ENCODE measurements around the gene TRPM2. TPM values are rescaled to one million over a fixed set of nuclear protein-coding genes. Genes with fewer than 3 reads are reported as not detected.
A peak's percentile ranks its signal among the peaks of the same experiment; 100 is the strongest.

The TRPM2 gene
- total and polyA plus RNA-seq, 2 of the 8 experiments (the other 6 are each of a cell fraction or from before 2014, with no cell fraction given) = 0.27 to 0.28 TPM

GRCh38 chr21:44364151-44365053 is 11.0 kb downstream of the TRPM2 start:
- Histone ChIP-seq H4K8ac (ENCODE audit: extremely low read depth, insufficient read depth, low read length) (no peak overlapping the region; the same call in none of the 2 replicates), H4K20me1 (replicated peaks in 1 of 2; ENCODE audit: control insufficient read depth in 1 of 2, insufficient read depth in 2 of 2, low read length in 2 of 2) (no peaks in the 10 kb centered on the region), H2BK12ac (ENCODE audit: low read depth, low read length) (peak overlapping the region; percentile 68; the same call in 1 of the 2 replicates), H3K79me1 (ENCODE audit: low read depth, low read length) (no peaks in the 10 kb centered on the region), H4K5ac (ENCODE audit: insufficient read length, low read depth, low read length) (no peak overlapping the region), H3K4ac (replicated peaks; ENCODE audit: insufficient read length, low read depth, low read length) (peak overlapping the region; percentile 35), H3K4me1 (replicated peaks in 1 of 4; ENCODE audit: control insufficient read depth in 3 of 4, insufficient read depth in 4 of 4, low read length in 3 of 4) (peaks cover 0 to 6% (median 4%) of the 10 kb centered on the region in 4 experiments; a peak in 5 of 7 replicates), H3K27ac (ENCODE audit: low read depth, low read length) (no peak overlapping the region), H3K27me3 (replicated peaks in 1 of 4; ENCODE audit: control insufficient read depth in 3 of 4, extremely low read depth in 1 of 4, insufficient read depth in 3 of 4, low read length in 3 of 4) (peaks cover 0 to 8% (median 4%) of the 10 kb centered on the region in 4 experiments; a peak in 5 of 7 replicates), H3K56ac (replicated peaks; ENCODE audit: insufficient read length, low read depth, low read length) (no peak overlapping the region), H2BK15ac (ENCODE audit: low read length) (0 out of 2 replicates have a peak overlapping the region, but pooled peaks have one; percentile 72), H3K18ac (ENCODE audit: extremely low read depth, low read length) (no peak overlapping the region), H3K9ac (replicated peaks in 1 of 4; ENCODE audit: extremely low read depth in 1 of 4, low read depth in 3 of 4, low read length in 3 of 4) (no peak overlapping the region), H3K4me2 (ENCODE audit: insufficient read depth in 1 of 2, low read depth in 2 of 2, low read length in 2 of 2) (no peak overlapping the region), H2BK120ac (replicated peaks; ENCODE audit: low read depth, low read length) (no peak overlapping the region), H3K9me3 (ENCODE audit: insufficient read depth in 2 of 2, low read depth in 1 of 2, low read length in 1 of 2) (no peaks in the 10 kb centered on the region), H3K79me2 (ENCODE audit: control insufficient read depth in 1 of 2, insufficient read depth in 2 of 2, low read length in 2 of 2) (no peaks in the 10 kb centered on the region), H4K91ac (replicated peaks; ENCODE audit: insufficient read length, low read length) (no peak overlapping the region), H2BK20ac (ENCODE audit: low read length) (no peak overlapping the region), H2BK5ac (ENCODE audit: low read depth, low read length) (0 out of 2 replicates have a peak overlapping the region, but pooled peaks have one; percentile 44), H3K23me2 (ENCODE audit: low read depth, low read length) (peaks cover 3% of the 10 kb centered on the region; the same call in 1 of the 2 replicates), H3K14ac (ENCODE audit: insufficient read length) (no peak overlapping the region), H2AFZ (ENCODE audit: low read length) (no peak overlapping the region), H3K4me3 (ENCODE audit: extremely low read depth in 1 of 4, insufficient read depth in 2 of 4, low read depth in 3 of 4, low read length in 4 of 4) (no peak overlapping the region), H3K23ac (ENCODE audit: insufficient read length) (no peak overlapping the region), H3K36me3 (ENCODE audit: control insufficient read depth in 2 of 4, insufficient read depth in 4 of 4, low read length in 3 of 4) (no peaks in the 10 kb centered on the region), H2AK5ac (ENCODE audit: low read depth, low read length) (peak overlapping the region; percentile 93)
- FAIRE-seq (no peak), DNase-seq (ENCODE audit: low read depth in 1 of 2, low spot score in 2 of 2) (no peak)
- WGBS, 2 experiments (ENCODE audit: extremely low coverage in 1 of 2, insufficient coverage in 1 of 2, insufficient read length in 1 of 2, insufficient replicate concordance in 2 of 2, low coverage in 1 of 2, low lambda C conversion rate in 2 of 2, missing lambda C conversion rate in 1 of 2) = 82% methylated on average over 21 of the region's 22 CpGs; no CpG with 5 or more reads in 1 of the 2 experiments
- CTCF ChIA-PET (ENCODE audit: partially characterized antibody) = interaction anchor here (0.8 to 2.0 kb wide), 10 partner anchors 12 to 126 kb away, joined by 3 to 11 read pairs (median 4); partner anchors contain the start of gene TRPM2
- POLR2A ChIA-PET (ENCODE audit: partially characterized antibody) = no interaction called here
- TF ChIP-seq RAD21 (IDR thresholded peaks at IDR 0.05 in 1 of 2, conservative IDR thresholded peaks at IDR 0.05 in 1 of 2; ENCODE audit: low read depth in 2 of 2, low read length in 2 of 2) (peak; percentile 45 to 62), SIRT6 (IDR thresholded peaks at IDR 0.05; ENCODE audit: low read length) (no peak), SP1 (IDR thresholded peaks at IDR 0.05; ENCODE audit: low read depth, low read length) (no peak), YY1 (IDR thresholded peaks at IDR 0.05; ENCODE audit: low read depth, low read length) (no peak), PHF8 (conservative IDR thresholded peaks at IDR 0.05; ENCODE audit: low read depth, low read length) (no peak)

All from H1 (cell line).